ENCODE data around the gene MBNL1.
A peak's percentile ranks its signal among the peaks of the same experiment; 100 is the strongest.

The MBNL1 gene

GRCh38 chr3:152400887-152401286 lies 132.2 kb downstream of the MBNL1 start:
- H3K27me3 ChIP-seq (ENCODE audit: control insufficient read depth, insufficient read depth, low read length) = no peaks in the 10 kb centered on the region
- H3K4me1 ChIP-seq (ENCODE audit: control insufficient read depth, insufficient read depth, low read length) = peaks cover 52% of the 10 kb centered on the region
- no peak overlapping the region for H3K9ac ChIP-seq (ENCODE audit: low read length)
- H3K36me3 ChIP-seq (ENCODE audit: control insufficient read depth, insufficient read depth, low read length) = no peaks in the 10 kb centered on the region
- H3K27ac ChIP-seq (ENCODE audit: low read depth, low read length) = no peak overlapping the region
- H3K4me3 ChIP-seq (ENCODE audit: low read length) = no peak overlapping the region

GRCh38 chr3:152402695-152403451 lies 134.1 kb downstream of the MBNL1 start:
- Histone ChIP-seq H3K36me3 (ENCODE audit: control insufficient read depth, insufficient read depth, low read length) (no peaks in the 10 kb centered on the region), H3K4me1 (ENCODE audit: control insufficient read depth, insufficient read depth, low read length) (peaks cover 60% of the 10 kb centered on the region), H3K27me3 (ENCODE audit: control insufficient read depth, insufficient read depth, low read length) (no peaks in the 10 kb centered on the region), H3K27ac (ENCODE audit: low read depth, low read length) (peak overlapping the region; percentile 53), H3K9ac (ENCODE audit: low read length) (no peak overlapping the region), H3K4me3 (ENCODE audit: low read length) (no peak overlapping the region)

GRCh38 chr3:152403632-152404066 lies 134.9 kb downstream of the MBNL1 start:
- Histone ChIP-seq H3K4me1 (ENCODE audit: control insufficient read depth, insufficient read depth, low read length) (peaks cover 56% of the 10 kb centered on the region), H3K36me3 (ENCODE audit: control insufficient read depth, insufficient read depth, low read length) (no peaks in the 10 kb centered on the region)

GRCh38 chr3:152404976-152405375 lies 136.2 kb downstream of the MBNL1 start:
- Histone ChIP-seq H3K9ac (ENCODE audit: low read length) (no peak overlapping the region), H3K27ac (ENCODE audit: low read depth, low read length) (peak overlapping the region; percentile 63), H3K4me1 (ENCODE audit: control insufficient read depth, insufficient read depth, low read length) (peaks cover 49% of the 10 kb centered on the region), H3K36me3 (ENCODE audit: control insufficient read depth, insufficient read depth, low read length) (no peaks in the 10 kb centered on the region), H3K4me3 (ENCODE audit: low read length) (no peak overlapping the region), H3K27me3 (ENCODE audit: control insufficient read depth, insufficient read depth, low read length) (no peaks in the 10 kb centered on the region)

More at GRCh38 chr3:152403632-152404066, 134.9 kb downstream of the MBNL1 start:
- Histone ChIP-seq H3K27ac (ENCODE audit: low read depth, low read length) (peak overlapping the region; percentile 53), H3K27me3 (ENCODE audit: control insufficient read depth, insufficient read depth, low read length) (no peaks in the 10 kb centered on the region), H3K9ac (ENCODE audit: low read length) (no peak overlapping the region), H3K4me3 (ENCODE audit: low read length) (no peak overlapping the region)

- Histone ChIP-seq H3K27ac (ENCODE audit: low read depth, low read length) (peak overlapping the region; percentile 58), H3K4me1 (ENCODE audit: control insufficient read depth, insufficient read depth, low read length) (peaks cover 37% of the 10 kb centered on the region), H3K36me3 (ENCODE audit: control insufficient read depth, insufficient read depth, low read length) (no peaks in the 10 kb centered on the region), H3K27me3 (ENCODE audit: control insufficient read depth, insufficient read depth, low read length) (no peaks in the 10 kb centered on the region), H3K4me3 (ENCODE audit: low read length) (no peak overlapping the region), H3K9ac (ENCODE audit: low read length) (no peak overlapping the region)
Measured at GRCh38 chr3:152405915-152406802, 137.4 kb downstream of the MBNL1 start.

- Histone ChIP-seq H3K9ac (ENCODE audit: low read length) (no peak overlapping the region), H3K4me1 (ENCODE audit: control insufficient read depth, insufficient read depth, low read length) (peaks cover 12% of the 10 kb centered on the region), H3K27ac (ENCODE audit: low read depth, low read length) (no peak overlapping the region), H3K4me3 (ENCODE audit: low read length) (no peak overlapping the region), H3K36me3 (ENCODE audit: control insufficient read depth, insufficient read depth, low read length) (no peaks in the 10 kb centered on the region), H3K27me3 (ENCODE audit: control insufficient read depth, insufficient read depth, low read length) (no peaks in the 10 kb centered on the region)
Measured at GRCh38 chr3:152413240-152413639, 144.5 kb downstream of the MBNL1 start.

GRCh38 chr3:152416808-152417580 lies 148.3 kb downstream of the MBNL1 start:
- H3K36me3 ChIP-seq (ENCODE audit: control insufficient read depth, insufficient read depth, low read length) = peaks cover 10% of the 10 kb centered on the region
- H3K4me1 ChIP-seq (ENCODE audit: control insufficient read depth, insufficient read depth, low read length) = peaks cover 4% of the 10 kb centered on the region
- no peaks in the 10 kb centered on the region for H3K27me3 ChIP-seq (ENCODE audit: control insufficient read depth, insufficient read depth, low read length)
- H3K27ac ChIP-seq (ENCODE audit: low read depth, low read length) = no peak overlapping the region
- H3K9ac ChIP-seq (ENCODE audit: low read length) = no peak overlapping the region
- no peak overlapping the region for H3K4me3 ChIP-seq (ENCODE audit: low read length)

GRCh38 chr3:152419748-152420147 lies 151.0 kb downstream of the MBNL1 start:
- Histone ChIP-seq H3K9ac (ENCODE audit: low read length) (no peak overlapping the region), H3K4me1 (ENCODE audit: control insufficient read depth, insufficient read depth, low read length) (no peaks in the 10 kb centered on the region)

GRCh38 chr3:152421162-152421561 lies 152.4 kb downstream of the MBNL1 start:
- no peaks in the 10 kb centered on the region for H3K27me3 ChIP-seq (ENCODE audit: control insufficient read depth, insufficient read depth, low read length)
- H3K4me1 ChIP-seq (ENCODE audit: control insufficient read depth, insufficient read depth, low read length) = no peaks in the 10 kb centered on the region
- no peak overlapping the region for H3K9ac ChIP-seq (ENCODE audit: low read length)
- no peak overlapping the region for H3K27ac ChIP-seq (ENCODE audit: low read depth, low read length)
- H3K4me3 ChIP-seq (ENCODE audit: low read length) = no peak overlapping the region
- peaks cover 10% of the 10 kb centered on the region for H3K36me3 ChIP-seq (ENCODE audit: control insufficient read depth, insufficient read depth, low read length)

More at GRCh38 chr3:152419748-152420147, 151.0 kb downstream of the MBNL1 start:
- Histone ChIP-seq H3K4me3 (ENCODE audit: low read length) (no peak overlapping the region), H3K36me3 (ENCODE audit: control insufficient read depth, insufficient read depth, low read length) (peaks cover 10% of the 10 kb centered on the region), H3K27me3 (ENCODE audit: control insufficient read depth, insufficient read depth, low read length) (no peaks in the 10 kb centered on the region), H3K27ac (ENCODE audit: low read depth, low read length) (no peak overlapping the region)

- Histone ChIP-seq H3K4me1 (ENCODE audit: control insufficient read depth, insufficient read depth, low read length) (peaks cover 6% of the 10 kb centered on the region), H3K27ac (ENCODE audit: low read depth, low read length) (no peak overlapping the region)
Measured at GRCh38 chr3:152426393-152426792, 157.7 kb downstream of the MBNL1 start.

GRCh38 chr3:152428577-152428976 lies 159.8 kb downstream of the MBNL1 start:
- Histone ChIP-seq H3K4me1 (ENCODE audit: control insufficient read depth, insufficient read depth, low read length) (peaks cover 6% of the 10 kb centered on the region), H3K4me3 (ENCODE audit: low read length) (no peak overlapping the region)

More at GRCh38 chr3:152426393-152426792, 157.7 kb downstream of the MBNL1 start:
- Histone ChIP-seq H3K36me3 (ENCODE audit: control insufficient read depth, insufficient read depth, low read length) (peaks cover 2% of the 10 kb centered on the region), H3K9ac (ENCODE audit: low read length) (no peak overlapping the region), H3K27me3 (ENCODE audit: control insufficient read depth, insufficient read depth, low read length) (no peaks in the 10 kb centered on the region), H3K4me3 (ENCODE audit: low read length) (no peak overlapping the region)

More at GRCh38 chr3:152428577-152428976, 159.8 kb downstream of the MBNL1 start:
- peaks cover 7% of the 10 kb centered on the region for H3K36me3 ChIP-seq (ENCODE audit: control insufficient read depth, insufficient read depth, low read length)
- H3K27ac ChIP-seq (ENCODE audit: low read depth, low read length) = no peak overlapping the region
- no peaks in the 10 kb centered on the region for H3K27me3 ChIP-seq (ENCODE audit: control insufficient read depth, insufficient read depth, low read length)
- no peak overlapping the region for H3K9ac ChIP-seq (ENCODE audit: low read length)
